Stimulated activated CD8-positive, alpha-beta memory T cell treated with anti-CD3 and anti-CD28 coated beads, Interleukin-2, amount 100 ng/mL, for 48 hours (primary cell): ENCODE results near the gene KRTAP4-11.
"Not testable (repeated sequence)": the region's sequence is repeated elsewhere in the genome, so short reads cannot be mapped to it uniquely, and the experiment has no call there.

Experiments
- DNase-seq, 2 donors: peaks; one replicate each; pipeline ENCODE4 v3.0.0-alpha.2; 2020; ENCODE audit warnings: low read depth in 2 of 2

KRTAP4-11 gene

DNA sequence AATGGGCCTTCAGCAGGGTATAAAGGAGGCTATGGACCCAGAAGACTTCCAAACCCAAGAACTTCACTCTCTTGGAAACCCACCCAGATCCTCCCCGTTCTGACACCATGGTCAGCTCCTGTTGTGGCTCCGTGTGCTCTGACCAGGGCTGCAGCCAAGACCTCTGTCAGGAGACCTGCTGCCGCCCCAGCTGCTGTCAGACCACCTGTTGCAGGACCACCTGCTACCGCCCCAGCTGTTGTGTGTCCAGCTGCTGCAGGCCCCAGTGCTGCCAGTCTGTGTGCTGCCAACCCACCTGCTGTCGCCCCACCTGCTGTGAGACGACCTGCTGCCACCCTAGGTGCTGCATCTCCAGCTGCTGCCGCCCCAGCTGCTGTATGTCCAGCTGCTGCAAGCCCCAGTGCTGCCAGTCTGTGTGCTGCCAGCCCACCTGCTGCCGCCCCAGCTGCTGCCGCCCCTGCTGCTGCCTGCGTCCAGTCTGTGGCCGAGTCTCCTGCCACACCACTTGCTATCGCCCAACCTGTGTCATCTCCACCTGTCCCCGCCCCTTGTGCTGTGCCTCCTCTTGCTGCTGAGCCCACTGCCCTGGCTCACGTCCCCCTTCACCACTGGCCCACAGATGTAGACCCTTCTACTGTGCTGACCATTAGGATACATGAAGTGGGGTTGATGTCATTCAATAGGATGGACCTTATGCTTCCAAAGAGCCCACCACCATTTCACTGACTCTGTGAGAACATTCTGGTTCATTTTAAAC is 33.9 kb downstream of the KRTAP4-11 start, which contains the start of gene KRTAP4-7:
TSS of gene KRTAP4-7 (plus strand) at position 51 of the 757 bp plus-strand sequence. CDS start at position 108, 57 bp downstream.
- not testable (repeated sequence) for DNase-seq

DNA sequence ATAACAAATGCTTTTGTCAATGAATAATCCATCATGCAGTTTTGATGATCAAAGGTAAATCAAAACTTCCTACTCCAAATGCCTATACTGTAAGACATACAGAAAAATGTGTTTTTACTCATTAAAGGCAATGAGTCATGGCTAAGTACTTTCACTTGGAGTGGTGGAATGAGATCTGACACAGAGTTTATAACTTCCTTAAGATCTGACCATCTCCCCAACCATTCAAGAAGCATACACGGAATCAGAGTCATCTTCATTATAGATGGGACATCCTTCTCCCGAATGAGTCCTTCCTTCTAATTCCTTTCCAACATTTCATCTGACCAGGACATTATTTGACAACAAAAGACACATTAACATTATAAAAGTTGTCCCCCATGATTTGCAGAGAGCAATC is 34.7 kb downstream of the KRTAP4-11 start:
- DNase-seq, result not testable (repeated sequence)

DNA sequence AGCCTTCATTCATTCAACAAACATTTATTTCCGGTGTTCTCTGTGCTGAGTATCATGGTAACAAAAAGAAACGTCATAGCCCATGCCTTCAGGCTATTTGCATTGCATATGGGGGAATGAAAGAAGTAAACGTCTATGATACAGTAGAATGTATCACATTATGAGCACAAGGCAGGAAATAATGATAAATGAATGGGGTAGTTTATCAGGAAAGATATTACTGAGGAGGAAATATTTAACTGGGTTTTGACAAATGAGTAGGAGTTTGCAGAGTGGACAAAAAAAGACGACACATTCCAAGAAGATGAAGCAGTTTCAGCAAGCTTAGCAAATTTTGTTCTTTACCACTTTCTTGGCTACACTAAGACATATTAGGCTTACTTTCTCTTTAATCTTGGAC is 35.5 kb downstream of the KRTAP4-11 start:
- no peak for DNase-seq

DNA sequence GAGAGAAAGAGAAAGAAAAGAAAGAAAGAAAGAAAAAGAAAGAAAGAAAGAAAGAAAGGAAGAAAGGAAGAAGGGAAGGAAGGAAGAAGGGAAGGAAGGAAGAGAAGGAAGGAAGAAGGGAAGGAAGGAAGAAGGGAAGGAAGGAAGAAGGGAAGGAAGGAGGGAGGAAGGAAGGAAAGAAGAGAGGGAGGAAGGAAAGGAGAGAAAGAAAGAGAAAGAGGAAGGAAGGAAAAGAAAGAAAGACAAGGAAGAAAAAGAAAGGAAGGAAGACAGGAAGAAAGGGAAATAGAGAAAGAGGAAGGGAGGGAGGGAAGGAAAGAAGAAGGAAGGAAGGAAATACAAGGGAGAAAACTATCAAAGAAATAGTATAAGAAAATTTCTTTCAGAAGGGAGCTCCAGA is 41.4 kb downstream of the KRTAP4-11 start:
- DNase-seq, result no peak

- DNase-seq, result no peak
Measured at GRCh38 chr17:41073676-41074075, 44.5 kb downstream of the KRTAP4-11 start.

- no peak for DNase-seq
Measured at GRCh38 chr17:41071606-41072360, 46.4 kb downstream of the KRTAP4-11 start.

- DNase-seq, result no peak
Measured at GRCh38 chr17:41069031-41069430, 49.1 kb downstream of the KRTAP4-11 start.

- DNase-seq, result no peak
Measured at GRCh38 chr17:41067281-41067680, 50.9 kb downstream of the KRTAP4-11 start.
